ENCODE data around the gene GSG1L.

Gene GSG1L

DNA sequence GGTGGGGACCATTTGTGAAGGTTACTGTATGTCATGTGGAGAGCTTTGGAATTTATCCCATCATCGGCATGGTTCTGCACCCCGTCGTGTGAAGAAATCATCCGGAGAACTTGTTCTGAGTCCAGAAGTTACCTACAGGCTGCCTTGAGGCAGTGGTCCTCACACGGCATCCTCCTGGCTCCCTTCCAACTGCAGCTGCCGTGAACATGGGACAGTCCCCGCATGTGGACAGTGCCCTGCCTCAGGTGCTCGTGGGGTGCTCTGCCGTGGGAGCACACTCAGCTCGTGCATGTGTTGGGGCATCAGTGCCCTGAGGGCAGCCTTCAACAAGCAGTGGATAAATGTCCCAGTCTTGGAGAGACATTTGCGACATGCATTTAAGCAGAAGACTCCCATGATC, 324.9 kb downstream of the GSG1L start:
- TF ChIP-seq, protein P1, sequence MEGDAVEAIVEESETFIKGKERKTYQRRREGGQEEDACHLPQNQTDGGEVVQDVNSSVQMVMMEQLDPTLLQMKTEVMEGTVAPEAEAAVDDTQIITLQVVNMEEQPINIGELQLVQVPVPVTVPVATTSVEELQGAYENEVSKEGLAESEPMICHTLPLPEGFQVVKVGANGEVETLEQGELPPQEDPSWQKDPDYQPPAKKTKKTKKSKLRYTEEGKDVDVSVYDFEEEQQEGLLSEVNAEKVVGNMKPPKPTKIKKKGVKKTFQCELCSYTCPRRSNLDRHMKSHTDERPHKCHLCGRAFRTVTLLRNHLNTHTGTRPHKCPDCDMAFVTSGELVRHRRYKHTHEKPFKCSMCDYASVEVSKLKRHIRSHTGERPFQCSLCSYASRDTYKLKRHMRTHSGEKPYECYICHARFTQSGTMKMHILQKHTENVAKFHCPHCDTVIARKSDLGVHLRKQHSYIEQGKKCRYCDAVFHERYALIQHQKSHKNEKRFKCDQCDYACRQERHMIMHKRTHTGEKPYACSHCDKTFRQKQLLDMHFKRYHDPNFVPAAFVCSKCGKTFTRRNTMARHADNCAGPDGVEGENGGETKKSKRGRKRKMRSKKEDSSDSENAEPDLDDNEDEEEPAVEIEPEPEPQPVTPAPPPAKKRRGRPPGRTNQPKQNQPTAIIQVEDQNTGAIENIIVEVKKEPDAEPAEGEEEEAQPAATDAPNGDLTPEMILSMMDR (IDR thresholded peaks at IDR 0.05; ENCODE audit: low read depth, low read length): no peak
- H3K4me3 ChIP-seq (replicated peaks in 1 of 2; ENCODE audit: low read depth in 2 of 2, low read length in 2 of 2): no peak overlapping the region
- no peak for DNase-seq (ENCODE audit: low read depth in 2 of 2)
